Endothelial cell (in vitro differentiated cells): Measurements from ENCODE around the gene TMEM9B. TPM values are rescaled to one million over a fixed set of nuclear protein-coding genes. Genes with fewer than 3 reads are reported as not detected.
A peak's percentile ranks its signal among the peaks of the same experiment; 100 is the strongest.
"Not testable (repeated sequence)": the region's sequence is repeated elsewhere in the genome, so short reads cannot be mapped to it uniquely, and the experiment has no call there.

Source experiments
- DNase-seq: peaks from one replicate; pipeline ENCODE4 v3.0.0; 2021; ENCODE audit warnings: low spot score
- H3K27ac Mint-ChIP-seq: one replicate; pipeline ENCODE4 v1.8.0; 2021; ENCODE audit warnings: mixed read lengths, inconsistent platforms; ENCODE audit not compliant: unreplicated experiment
- H3K27me3 Mint-ChIP-seq: one replicate; pipeline ENCODE4 v1.8.0; 2021; ENCODE audit warnings: mild to moderate bottlenecking, moderate library complexity, mixed read lengths, inconsistent platforms; ENCODE audit not compliant: unreplicated experiment
- H3K36me3 Mint-ChIP-seq: one replicate; pipeline ENCODE4 v1.8.0; 2021; ENCODE audit warnings: mild to moderate bottlenecking, low read depth, mixed read lengths, inconsistent platforms; ENCODE audit not compliant: unreplicated experiment
- H3K4me1 Mint-ChIP-seq: one replicate; pipeline ENCODE4 v1.8.0; 2021; ENCODE audit warnings: mild to moderate bottlenecking, mixed read lengths, inconsistent platforms; ENCODE audit not compliant: unreplicated experiment
- H3K4me3 Mint-ChIP-seq: one replicate; pipeline ENCODE4 v1.8.0; 2021; ENCODE audit warnings: mild to moderate bottlenecking, mixed read lengths, inconsistent platforms; ENCODE audit not compliant: unreplicated experiment
- H3K9me3 Mint-ChIP-seq: one replicate; pipeline ENCODE4 v1.8.0; 2021; ENCODE audit warnings: mixed read lengths, inconsistent platforms; ENCODE audit not compliant: unreplicated experiment
- long read RNA-seq: library from polyadenylated mRNA; unstranded; transcript quantifications from one replicate; pipeline ENCODE4 v2.0.0, GENCODE V29; 2020; ENCODE audit not compliant: unreplicated experiment
- total RNA-seq: library from RNA; stranded (reverse); fragmentation: NEBNext Ultra II Directional; extraction: Animal tissue kit (Norgen Biotek cat#: 25700); gene quantifications from one replicate; pipeline ENCODE4 v1.2.1, GENCODE V29; 2021; ENCODE audit not compliant: unreplicated experiment
- TF ChIP-seq, protein P1 (sequence below): fragments of 200-600 bp; sonication (generic); IDR thresholded peaks from one replicate; pipeline ENCODE4 v1.5.0; 2021; ENCODE audit warnings: antibody characterized with exemption; ENCODE audit not compliant: unreplicated experiment

Gene TMEM9B
- total RNA-seq, result 23.4 TPM
- long read RNA-seq, transcript TMEM9B-205 (5 exons, 2,083 nt), result major isoform, 45 of 50 reads
- long read RNA-seq, partial matches to known transcripts, result 1 of 50 reads
- long read RNA-seq, other reads (novel, unspliced or antisense), result 0 of 50 reads

DNA sequence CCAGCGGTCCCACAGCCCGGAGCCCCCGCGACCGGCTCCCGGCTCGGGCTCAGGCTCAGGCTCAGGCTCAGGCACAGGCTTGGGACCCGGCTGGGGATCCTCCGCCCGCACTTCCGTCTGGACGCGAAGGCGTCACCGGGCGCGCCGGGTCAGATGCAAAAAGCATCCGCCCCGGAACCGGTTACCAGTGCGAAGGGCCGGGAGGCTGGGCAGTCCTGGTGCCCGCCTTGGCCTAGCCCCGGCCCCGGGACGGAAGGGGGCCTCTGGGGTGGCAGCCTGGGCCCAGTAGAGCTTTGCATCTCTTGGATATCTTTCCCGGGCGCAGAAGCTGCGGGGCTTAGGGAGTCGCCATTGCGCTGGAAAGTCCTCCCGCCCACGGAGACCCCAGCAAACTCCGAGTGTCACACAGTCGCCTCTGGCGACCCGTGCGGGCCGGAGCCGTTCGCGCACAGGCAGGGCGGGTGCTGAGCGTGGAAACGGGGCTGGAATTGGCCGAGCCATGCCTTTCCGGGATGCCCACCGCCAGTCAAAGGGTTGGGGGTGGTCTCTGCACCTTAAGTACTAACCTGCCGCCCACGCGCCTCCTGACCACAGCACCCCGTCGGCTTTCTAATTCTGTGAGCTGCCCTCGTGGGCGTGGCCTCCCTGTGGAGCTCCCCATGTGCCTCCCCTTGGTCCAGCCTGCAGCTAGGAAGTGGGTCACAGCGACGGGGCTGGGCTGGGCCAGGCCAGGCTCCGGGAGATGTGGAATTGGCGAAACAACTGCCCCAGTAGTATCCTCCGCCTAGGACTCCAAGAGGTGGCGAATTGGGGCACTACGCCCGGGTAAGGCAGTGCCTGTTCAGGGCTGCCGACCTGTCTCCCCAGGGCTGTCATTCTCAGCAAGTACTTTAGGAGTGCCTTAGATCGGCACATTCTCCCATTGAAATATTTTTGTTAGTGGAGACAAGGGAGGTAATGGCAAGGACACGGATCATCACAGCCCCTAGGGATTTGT is at the start of gene TMEM9B:
TMEM9B (minus strand) TSS at position 119 of the 997 bp plus-strand sequence. CDS start 129 bp downstream, outside the sequence.
- Mint-ChIP-seq H3K9me3 (no peaks in the 10 kb centered on the region), H3K36me3 (no peaks in the 10 kb centered on the region), H3K4me3 (peak within 1 kb of the TSS; percentile 97), H3K27ac (peak within 1 kb of the TSS; percentile 94), H3K27me3 (peaks cover 6% of the 10 kb centered on the region), H3K4me1 (peaks cover 16% of the 10 kb centered on the region)
- DNase-seq, result peak; percentile 78
- TF ChIP-seq, protein P1, sequence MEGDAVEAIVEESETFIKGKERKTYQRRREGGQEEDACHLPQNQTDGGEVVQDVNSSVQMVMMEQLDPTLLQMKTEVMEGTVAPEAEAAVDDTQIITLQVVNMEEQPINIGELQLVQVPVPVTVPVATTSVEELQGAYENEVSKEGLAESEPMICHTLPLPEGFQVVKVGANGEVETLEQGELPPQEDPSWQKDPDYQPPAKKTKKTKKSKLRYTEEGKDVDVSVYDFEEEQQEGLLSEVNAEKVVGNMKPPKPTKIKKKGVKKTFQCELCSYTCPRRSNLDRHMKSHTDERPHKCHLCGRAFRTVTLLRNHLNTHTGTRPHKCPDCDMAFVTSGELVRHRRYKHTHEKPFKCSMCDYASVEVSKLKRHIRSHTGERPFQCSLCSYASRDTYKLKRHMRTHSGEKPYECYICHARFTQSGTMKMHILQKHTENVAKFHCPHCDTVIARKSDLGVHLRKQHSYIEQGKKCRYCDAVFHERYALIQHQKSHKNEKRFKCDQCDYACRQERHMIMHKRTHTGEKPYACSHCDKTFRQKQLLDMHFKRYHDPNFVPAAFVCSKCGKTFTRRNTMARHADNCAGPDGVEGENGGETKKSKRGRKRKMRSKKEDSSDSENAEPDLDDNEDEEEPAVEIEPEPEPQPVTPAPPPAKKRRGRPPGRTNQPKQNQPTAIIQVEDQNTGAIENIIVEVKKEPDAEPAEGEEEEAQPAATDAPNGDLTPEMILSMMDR, result no peak

DNA sequence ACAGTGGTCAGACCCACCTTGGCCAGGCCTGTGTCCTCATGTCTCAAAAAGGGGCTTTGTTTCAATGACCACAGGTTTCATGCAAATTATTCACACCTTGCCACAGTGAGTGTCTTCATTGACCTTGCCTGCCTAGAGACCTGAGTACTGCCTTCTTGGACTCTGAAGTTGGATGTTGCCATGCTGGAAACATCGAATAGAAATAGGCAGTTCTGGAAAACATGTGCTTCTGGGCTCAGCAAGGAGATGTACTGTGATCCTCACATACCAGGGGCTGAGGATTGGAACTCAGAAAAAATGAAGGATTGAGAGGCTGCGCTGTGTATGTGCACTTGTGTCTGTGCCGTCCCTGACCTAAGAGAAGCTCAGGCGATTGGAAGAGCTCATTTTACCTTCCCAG is 49.1 kb upstream of the TMEM9B start:
- no peaks in the 10 kb centered on the region for H3K36me3 Mint-ChIP-seq
- H3K4me1 Mint-ChIP-seq, result peaks cover 15% of the 10 kb centered on the region
- peaks cover 6% of the 10 kb centered on the region for H3K27me3 Mint-ChIP-seq
- no peak for DNase-seq
- no peaks in the 10 kb centered on the region for H3K9me3 Mint-ChIP-seq
- TF ChIP-seq, protein P1, result no peak
- no peak overlapping the region for H3K4me3 Mint-ChIP-seq
- no peak overlapping the region for H3K27ac Mint-ChIP-seq

DNA sequence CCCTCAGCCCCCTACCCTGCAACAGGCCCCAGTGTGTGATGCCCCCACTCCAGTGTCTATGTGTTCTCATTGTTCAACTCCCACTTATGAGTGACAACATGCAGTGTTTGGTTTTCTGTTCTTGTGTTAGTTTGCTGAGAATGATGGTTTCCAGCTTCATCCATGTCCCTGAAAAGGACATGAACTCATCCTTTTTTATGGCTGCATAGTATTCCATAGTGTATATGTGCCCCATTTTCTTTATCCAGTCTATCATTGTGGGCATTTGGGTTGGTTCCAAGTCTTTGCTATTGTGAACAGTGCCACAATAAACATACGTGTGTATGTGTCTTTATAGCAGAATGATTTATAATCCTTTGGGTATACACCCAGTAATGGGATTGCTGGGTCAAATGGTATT is 45.3 kb upstream of the TMEM9B start:
- H3K27ac Mint-ChIP-seq, H3K9me3 Mint-ChIP-seq, H3K36me3 Mint-ChIP-seq, H3K4me1 Mint-ChIP-seq, H3K4me3 Mint-ChIP-seq, DNase-seq: not testable (repeated sequence)
- H3K27me3 Mint-ChIP-seq, result peaks cover 18% of the 10 kb centered on the region

DNA sequence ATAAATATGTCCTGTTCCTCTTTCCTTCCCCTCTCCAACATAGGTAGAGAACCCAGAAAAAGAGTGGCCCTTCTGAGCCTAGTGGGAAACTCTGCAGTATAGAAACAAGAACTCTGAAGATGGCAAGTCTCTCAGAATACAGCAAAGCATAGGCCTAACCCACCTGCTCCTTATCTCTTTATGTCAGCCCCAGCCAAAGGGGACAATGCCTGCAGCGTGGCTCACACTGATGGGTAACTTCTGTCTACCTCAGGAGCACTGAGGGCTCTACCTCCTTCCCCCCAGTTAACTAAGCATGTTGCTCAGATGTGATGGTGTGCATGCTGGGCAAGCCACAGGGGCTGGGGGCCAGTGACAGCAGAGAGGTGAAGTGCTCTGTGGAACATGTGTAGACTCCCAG is 44.4 kb upstream of the TMEM9B start:
- DNase-seq, result no peak
- Mint-ChIP-seq H3K36me3 (peaks cover 6% of the 10 kb centered on the region), H3K4me1 (peaks cover 5% of the 10 kb centered on the region), H3K27ac (no peak overlapping the region), H3K27me3 (peaks cover 15% of the 10 kb centered on the region), H3K9me3 (no peaks in the 10 kb centered on the region), H3K4me3 (no peak overlapping the region)
- TF ChIP-seq, protein P1, result no peak

DNA sequence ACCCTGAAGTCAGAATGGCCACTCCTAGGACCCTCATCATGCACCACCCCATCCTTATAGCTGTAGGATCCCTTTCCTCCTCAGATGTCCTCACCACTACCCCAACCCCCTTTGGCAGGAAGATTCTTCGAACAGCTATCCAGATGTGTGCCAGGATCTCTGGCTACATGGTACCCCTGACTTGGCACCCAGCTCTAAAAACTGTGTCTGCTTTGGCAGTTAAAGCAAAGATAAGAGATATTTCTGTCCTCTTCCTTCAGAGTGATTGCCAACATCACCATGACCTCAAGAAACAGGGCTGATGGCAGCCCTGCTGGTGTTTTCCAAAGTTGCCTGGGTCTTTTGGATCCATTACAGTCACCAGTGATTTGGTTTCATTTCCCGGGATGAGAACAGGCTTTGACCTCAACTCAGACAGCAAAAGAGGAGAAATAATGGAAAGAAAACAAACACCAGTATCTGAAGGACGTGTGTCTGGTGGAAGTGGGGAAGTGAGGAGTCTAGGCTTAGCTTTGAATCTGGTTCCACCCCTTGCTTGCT is 43.8 kb upstream of the TMEM9B start:
- H3K4me3 Mint-ChIP-seq, result no peak overlapping the region
- TF ChIP-seq, protein P1, result no peak
- peaks cover 19% of the 10 kb centered on the region for H3K27me3 Mint-ChIP-seq

More for the DNA sequence above, 43.8 kb upstream of the TMEM9B start:
- no peak for DNase-seq
- Mint-ChIP-seq H3K4me1 (peaks cover 8% of the 10 kb centered on the region), H3K27ac (no peak overlapping the region), H3K9me3 (no peaks in the 10 kb centered on the region), H3K36me3 (peaks cover 8% of the 10 kb centered on the region)
